HG03442 (cell line): ENCODE measurements around the gene RAB3IP.

Experiments used
- ATAC-seq: cut with Tn5 transposase; IDR thresholded peaks from one replicate; pipeline ENCODE4 v1.9.1; 2021; ENCODE audit warnings: mild to moderate bottlenecking, moderate library complexity; ENCODE audit not compliant: unreplicated experiment

Gene RAB3IP, protein sequence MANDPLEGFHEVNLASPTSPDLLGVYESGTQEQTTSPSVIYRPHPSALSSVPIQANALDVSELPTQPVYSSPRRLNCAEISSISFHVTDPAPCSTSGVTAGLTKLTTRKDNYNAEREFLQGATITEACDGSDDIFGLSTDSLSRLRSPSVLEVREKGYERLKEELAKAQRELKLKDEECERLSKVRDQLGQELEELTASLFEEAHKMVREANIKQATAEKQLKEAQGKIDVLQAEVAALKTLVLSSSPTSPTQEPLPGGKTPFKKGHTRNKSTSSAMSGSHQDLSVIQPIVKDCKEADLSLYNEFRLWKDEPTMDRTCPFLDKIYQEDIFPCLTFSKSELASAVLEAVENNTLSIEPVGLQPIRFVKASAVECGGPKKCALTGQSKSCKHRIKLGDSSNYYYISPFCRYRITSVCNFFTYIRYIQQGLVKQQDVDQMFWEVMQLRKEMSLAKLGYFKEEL

GRCh38 chr12:69738351-69739286 lies at the start of gene RAB3IP:
Gene RAB3IP, plus strand, starts transcription at chr12:69738860. Its CDS starts 16,549 bp downstream, at chr12:69755409.
- peak; percentile 81 for ATAC-seq

- ATAC-seq: no peak
Measured at GRCh38 chr12:69689638-69690037, 49.0 kb upstream of the RAB3IP start.

DNA sequence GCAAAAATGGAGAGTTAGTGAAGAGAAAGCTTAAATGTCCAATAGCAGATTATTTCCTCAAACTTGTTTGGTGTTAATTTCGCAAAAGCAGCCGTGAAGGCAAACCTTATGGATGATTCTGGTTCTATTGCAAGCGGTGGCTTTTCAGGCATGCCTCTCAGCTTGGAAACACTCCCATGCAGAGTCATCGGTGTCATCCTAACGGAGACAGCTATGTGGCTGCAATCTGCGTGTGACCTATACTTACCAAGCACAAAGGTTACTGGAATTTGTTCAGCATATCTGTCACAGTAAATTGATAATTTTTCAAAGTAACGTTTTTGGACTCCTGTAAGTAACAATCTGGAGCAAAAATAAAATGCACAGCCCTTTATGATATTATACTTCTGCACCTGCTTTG lies 44.5 kb upstream of the RAB3IP start:
- no peak for ATAC-seq

DNA sequence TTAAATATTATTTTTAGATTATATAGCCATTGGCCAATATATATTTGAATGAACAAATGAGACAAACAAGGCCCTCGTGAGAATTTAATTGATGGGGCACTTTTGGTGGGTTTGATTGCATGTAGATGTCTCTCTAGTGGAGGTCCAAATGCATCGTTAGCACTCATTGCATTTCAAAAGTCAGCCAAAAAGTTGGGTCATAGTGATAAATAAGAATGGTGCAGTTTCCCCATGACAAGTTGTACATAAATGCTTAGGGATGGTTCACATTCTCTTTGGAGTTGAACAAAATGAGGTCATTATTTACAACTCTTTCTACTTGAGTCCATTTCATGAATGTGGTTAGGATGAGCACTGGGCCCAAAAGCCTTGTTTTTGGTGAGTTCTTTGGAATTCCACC lies 40.6 kb upstream of the RAB3IP start:
- ATAC-seq: no peak

DNA sequence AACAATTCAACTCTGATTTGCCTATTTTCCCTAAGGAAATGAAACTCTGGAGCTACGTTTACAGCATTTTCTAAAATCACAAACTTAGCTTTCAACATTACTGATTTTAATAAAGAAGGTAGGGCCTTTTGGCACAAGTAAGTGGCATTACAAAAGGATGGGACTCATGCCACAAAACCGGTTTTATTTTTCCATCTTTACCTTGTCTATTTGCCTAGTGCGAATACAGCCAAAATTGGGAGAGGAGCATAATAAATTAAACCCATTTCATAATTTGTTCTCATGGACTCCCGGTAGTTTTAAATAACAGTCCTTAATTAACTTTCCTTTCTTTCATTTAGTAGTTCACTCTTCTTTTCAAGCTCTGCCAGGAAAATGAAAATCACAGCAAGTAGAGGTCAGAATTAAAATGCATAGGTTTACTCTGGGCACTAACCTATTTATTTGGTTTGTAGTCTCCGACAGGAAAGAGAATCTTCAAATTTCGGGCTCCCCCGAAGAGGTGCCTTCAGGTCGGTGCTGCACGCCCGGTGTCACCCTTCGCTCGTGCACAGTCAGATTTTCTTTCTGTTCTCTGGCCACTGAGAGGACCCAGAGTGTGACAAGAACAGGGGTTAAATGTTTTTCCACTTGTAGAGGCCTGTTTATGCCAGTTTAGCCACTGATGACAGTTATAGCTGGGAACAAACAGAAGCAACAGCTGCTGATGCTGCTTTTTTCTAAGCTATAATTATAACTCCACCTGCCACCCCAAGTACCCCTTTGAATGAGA lies 39.7 kb upstream of the RAB3IP start, which contains the start of gene BEST3:
Gene BEST3 (minus strand): TSS at position 535 of the 772 bp plus-strand sequence. CDS start 1,505 bp downstream, outside the sequence.
- ATAC-seq: no peak

GRCh38 chr12:69701826-69702225 lies 36.8 kb upstream of the RAB3IP start:
- ATAC-seq: no peak

DNA sequence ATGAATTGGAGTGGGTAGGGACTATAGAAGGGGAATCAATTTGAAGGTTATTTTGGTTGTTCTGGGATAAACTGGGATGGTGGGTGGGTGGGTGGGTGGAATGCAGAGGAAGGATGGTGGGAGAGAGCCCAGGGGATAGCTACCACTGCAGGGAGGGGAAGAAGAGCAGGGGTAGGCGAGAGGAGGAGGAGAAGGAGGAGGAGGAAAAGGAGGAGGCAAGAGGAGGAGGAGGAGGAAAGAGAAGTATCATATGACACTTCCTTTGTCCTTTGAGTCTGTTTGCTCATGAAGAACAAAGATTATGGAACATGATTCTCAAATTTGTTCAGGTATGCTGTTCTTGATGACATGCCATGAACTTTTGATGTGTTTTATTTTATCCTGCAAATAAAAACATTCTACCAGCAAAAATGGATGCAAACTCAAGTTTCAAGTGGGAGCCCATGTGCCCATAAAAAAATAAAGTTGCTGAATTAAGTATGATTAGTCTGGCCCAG lies 35.5 kb upstream of the RAB3IP start:
- ATAC-seq: no peak

DNA sequence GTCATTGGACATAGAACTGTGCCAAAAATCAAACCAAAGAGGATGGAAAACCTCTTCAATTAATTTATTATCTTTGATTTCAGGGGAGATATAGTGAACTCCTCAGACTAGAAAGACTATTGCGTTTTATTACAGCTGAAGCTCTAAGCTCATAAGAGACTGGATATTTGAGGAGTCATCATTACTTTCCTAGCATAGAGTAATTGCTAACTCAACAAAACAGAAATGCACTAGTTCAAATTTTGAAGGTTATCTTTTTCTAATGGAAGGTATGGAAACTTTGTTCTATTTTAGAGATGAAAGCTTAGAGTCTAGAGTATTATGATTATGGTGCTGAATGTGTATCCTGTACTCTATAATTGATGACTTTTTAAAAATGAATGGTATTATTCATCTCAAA lies 34.3 kb upstream of the RAB3IP start:
- ATAC-seq: no peak

DNA sequence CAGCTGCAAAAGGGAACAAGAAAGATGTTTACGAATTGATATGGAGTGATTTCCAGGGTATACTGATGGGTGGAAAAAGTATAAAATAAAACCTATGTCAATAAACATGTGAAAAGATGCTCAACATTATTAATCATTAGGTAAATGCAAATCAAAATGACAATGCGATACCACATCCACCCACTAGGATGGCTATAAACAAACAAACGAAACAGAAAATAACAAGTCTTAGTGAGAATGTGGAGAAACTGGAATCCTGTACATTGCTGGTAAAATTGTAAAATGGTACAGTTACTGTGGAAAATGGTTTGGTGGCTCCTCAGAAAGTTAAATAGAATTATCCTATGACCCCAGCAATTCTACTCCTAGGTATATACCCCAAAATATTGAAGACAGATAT lies 30.0 kb upstream of the RAB3IP start:
- no peak for ATAC-seq

DNA sequence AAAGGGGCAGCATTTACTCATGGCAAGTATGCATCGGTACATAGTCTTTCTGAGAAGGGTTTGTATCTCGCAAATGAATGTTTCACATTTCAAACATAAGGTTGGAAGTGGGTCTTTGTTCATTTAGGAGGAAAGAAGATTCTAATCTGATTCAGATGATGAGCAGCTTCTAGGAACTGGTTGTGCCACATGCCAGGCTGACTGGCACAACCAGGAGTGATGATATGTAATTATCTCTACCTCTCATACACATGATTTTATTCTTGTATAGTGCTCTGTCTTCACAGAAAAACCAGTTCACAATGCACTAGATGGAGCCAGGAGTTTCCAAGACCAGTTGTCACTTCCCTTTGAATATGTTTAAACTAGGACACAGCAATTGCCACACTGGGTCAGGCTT lies 25.8 kb upstream of the RAB3IP start:
- no peak for ATAC-seq

DNA sequence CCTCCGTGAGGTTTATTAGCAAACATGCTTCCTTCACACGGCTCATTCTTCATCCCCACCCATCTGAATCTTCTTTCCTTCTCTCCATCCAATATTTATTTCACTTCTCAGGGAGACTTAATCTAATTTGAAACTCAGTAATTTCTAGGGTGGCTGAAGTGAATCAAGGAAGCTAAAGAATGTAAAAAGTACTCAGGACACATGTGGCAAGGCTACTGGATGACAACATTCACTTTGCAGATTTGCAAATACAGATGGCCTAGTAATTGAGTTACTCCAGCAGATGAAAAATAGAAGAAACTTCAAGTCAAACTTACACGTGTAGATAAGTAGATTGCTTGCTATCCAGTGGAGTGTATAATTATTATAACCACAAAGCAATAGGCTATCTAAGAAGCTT lies 24.1 kb upstream of the RAB3IP start:
- no peak for ATAC-seq

- no peak for ATAC-seq
Measured at GRCh38 chr12:69719336-69720316, 19.0 kb upstream of the RAB3IP start.

DNA sequence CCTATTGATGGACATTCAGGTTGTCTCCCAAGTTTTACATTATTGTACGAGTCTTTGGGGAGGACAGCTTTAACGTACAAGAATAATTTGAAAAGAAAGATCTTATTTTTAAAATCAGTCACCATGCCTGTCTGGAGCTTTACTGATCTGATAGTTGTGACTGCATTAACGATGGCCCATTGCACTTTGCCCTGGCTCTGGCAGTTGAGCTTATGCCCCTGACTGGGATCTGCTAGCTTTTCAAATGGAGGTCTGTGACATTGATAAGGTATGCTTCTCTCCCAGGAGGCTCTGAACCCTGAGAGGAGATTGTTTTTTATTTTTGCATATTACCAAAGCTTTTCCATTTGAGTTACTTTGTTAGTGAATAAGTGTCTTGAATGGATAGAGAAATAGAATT lies 17.9 kb upstream of the RAB3IP start:
- ATAC-seq: no peak

GRCh38 chr12:69726922-69727321 lies 11.7 kb upstream of the RAB3IP start:
- ATAC-seq: no peak

- ATAC-seq: no peak
Measured at GRCh38 chr12:69732088-69732487, 6.6 kb upstream of the RAB3IP start.

- ATAC-seq: no peak
Measured at GRCh38 chr12:69733638-69734037, 5.0 kb upstream of the RAB3IP start.

GRCh38 chr12:69739287-69740191 lies 879 bp downstream of the RAB3IP start:
- ATAC-seq: peak; percentile 38

GRCh38 chr12:69744109-69744508 lies 5.4 kb downstream of the RAB3IP start:
- ATAC-seq: no peak
